Activated B cell treated with CpG ODN at 0.5 μM for 24 hours (primary cell): ENCODE data around the gene STX8. TPM values are rescaled to one million over a fixed set of nuclear protein-coding genes. Genes with fewer than 3 reads are reported as not detected.
"Not testable (repeated sequence)": the region's sequence is repeated elsewhere in the genome, so short reads cannot be mapped to it uniquely, and the experiment has no call there.

Experiments
- ATAC-seq: fragments of 200-7000 bp; cut with Tn5 transposase; one replicate; pipeline ENCODE4 v1.10.0; 2021; ENCODE audit warnings: low read depth, mild to moderate bottlenecking, moderate library complexity
- CTCF ChIA-PET: fragments of 350-600 bp; sonication (Branson Sonifier 250); formaldehyde crosslinking; loops from one replicate; lab custom pipeline; 2021; ENCODE audit warnings: antibody characterized with exemption; lab: Charles Lee
- POLR2A ChIA-PET: fragments of 350-600 bp; sonication (Branson Sonifier 250); formaldehyde crosslinking; loops from one replicate; lab custom pipeline; 2021; ENCODE audit warnings: antibody characterized with exemption; lab: Charles Lee
- DNase-seq: peaks from one replicate; pipeline ENCODE4 v3.0.0; 2022
- H3K27ac Mint-ChIP-seq: one replicate; pipeline ENCODE4 v1.8.0; 2020; ENCODE audit warnings: mixed read lengths
- H3K27me3 Mint-ChIP-seq: one replicate; pipeline ENCODE4 v1.8.0; 2021; ENCODE audit warnings: mixed read lengths
- H3K36me3 Mint-ChIP-seq: one replicate; pipeline ENCODE4 v1.8.0; 2021; ENCODE audit warnings: low read depth, mixed read lengths
- H3K4me1 Mint-ChIP-seq: one replicate; pipeline ENCODE4 v1.8.0; 2021; ENCODE audit warnings: mixed read lengths
- H3K4me3 Mint-ChIP-seq: one replicate; pipeline ENCODE4 v1.8.0; 2020; ENCODE audit warnings: mild to moderate bottlenecking, mixed read lengths
- H3K9me3 Mint-ChIP-seq: one replicate; pipeline ENCODE4 v1.8.0; 2020; ENCODE audit warnings: mixed read lengths
- CTCF ChIP-seq: fragments of 200-600 bp; IDR thresholded peaks from one replicate; pipeline ENCODE4 v1.8.0; 2022; ENCODE audit warnings: antibody characterized with exemption, mild to moderate bottlenecking
- intact Hi-C: fragments of 100-400 bp; cut with micrococcal nuclease; formaldehyde crosslinking; loops from one replicate; pipeline ENCODE4 v1.15.1; 2024
- total RNA-seq: library from RNA; stranded (reverse); gene quantifications from 2 replicates; pipeline ENCODE4 v1.2.3, GENCODE V29; 2022

Gene STX8
- total RNA-seq, 1 donor from 2014 or later, result 66.9 TPM

GRCh38 chr17:9266031-9266680 is 309.5 kb downstream of the STX8 start:
- Mint-ChIP-seq H3K4me3 (no peak overlapping the region), H3K27ac (no peak overlapping the region)

GRCh38 chr17:9261081-9262012 is 314.3 kb downstream of the STX8 start:
- H3K4me3 Mint-ChIP-seq, result no peak overlapping the region
- DNase-seq (no peak), ATAC-seq (no peak)
- H3K27ac Mint-ChIP-seq, result no peak overlapping the region
- H3K36me3 Mint-ChIP-seq, result peaks cover 14% of the 10 kb centered on the region
- H3K4me1 Mint-ChIP-seq, result peaks cover 14% of the 10 kb centered on the region
- intact Hi-C loops, result no loop called here
- no peak for TF ChIP-seq CTCF
- CTCF ChIA-PET, result no interaction called here
- peaks cover 4% of the 10 kb centered on the region for H3K9me3 Mint-ChIP-seq
- POLR2A ChIA-PET, result no interaction called here
- no peaks in the 10 kb centered on the region for H3K27me3 Mint-ChIP-seq

More at GRCh38 chr17:9266031-9266680, 309.5 kb downstream of the STX8 start:
- H3K36me3 Mint-ChIP-seq, result peaks cover 16% of the 10 kb centered on the region
- intact Hi-C loops, result no loop called here
- ATAC-seq (no peak), DNase-seq (no peak)
- H3K9me3 Mint-ChIP-seq, result peaks cover 4% of the 10 kb centered on the region
- TF ChIP-seq CTCF, result no peak
- POLR2A ChIA-PET, result no interaction called here
- no peaks in the 10 kb centered on the region for H3K27me3 Mint-ChIP-seq
- CTCF ChIA-PET, result no interaction called here
- H3K4me1 Mint-ChIP-seq, result no peaks in the 10 kb centered on the region

- ATAC-seq (no peak), DNase-seq (no peak)
- ChIA-PET POLR2A (no interaction called here), CTCF (no interaction called here)
- H3K4me3 Mint-ChIP-seq, result no peak overlapping the region
- peaks cover 4% of the 10 kb centered on the region for H3K9me3 Mint-ChIP-seq
- H3K27me3 Mint-ChIP-seq, result no peaks in the 10 kb centered on the region
- TF ChIP-seq CTCF, result no peak
- H3K36me3 Mint-ChIP-seq, result peaks cover 10% of the 10 kb centered on the region
- intact Hi-C loops, result no loop called here
- H3K4me1 Mint-ChIP-seq, result peaks cover 16% of the 10 kb centered on the region
- H3K27ac Mint-ChIP-seq, result no peak overlapping the region
Observed at GRCh38 chr17:9259419-9259818, 316.2 kb downstream of the STX8 start.

- POLR2A ChIA-PET, result no interaction called here
- intact Hi-C loops, result no loop called here
- peaks cover under 1% of the 10 kb centered on the region for H3K36me3 Mint-ChIP-seq
- H3K27me3 Mint-ChIP-seq, result no peaks in the 10 kb centered on the region
- H3K27ac Mint-ChIP-seq, result no peak overlapping the region
- ATAC-seq (no peak), DNase-seq (no peak)
- H3K4me3 Mint-ChIP-seq, result no peak overlapping the region
- no peaks in the 10 kb centered on the region for H3K9me3 Mint-ChIP-seq
- no peak for TF ChIP-seq CTCF
- CTCF ChIA-PET, result no interaction called here
- H3K4me1 Mint-ChIP-seq, result peaks cover 16% of the 10 kb centered on the region
Observed at GRCh38 chr17:9258115-9259015, 317.3 kb downstream of the STX8 start.

GRCh38 chr17:9257630-9257965 is 318.0 kb downstream of the STX8 start:
- ATAC-seq, DNase-seq, H3K4me3 Mint-ChIP-seq, H3K27me3 Mint-ChIP-seq, intact Hi-C loops, POLR2A ChIA-PET, CTCF ChIA-PET, H3K9me3 Mint-ChIP-seq, H3K36me3 Mint-ChIP-seq, H3K27ac Mint-ChIP-seq: not testable (repeated sequence)
- H3K4me1 Mint-ChIP-seq, result peaks cover 16% of the 10 kb centered on the region
